Right lobe of liver (tissue), 4 donors: ENCODE data around the gene METAP2.

Experiments
- POLR2A ChIP-seq: fragments of 450-650 bp; IDR thresholded peaks from one replicate; pipeline ENCODE4 v1.6.1; 2017; ENCODE audit warnings: antibody characterized with exemption, mild to moderate bottlenecking
- TF ChIP-seq, protein P1 (sequence below), 4 donors: fragments of 200-600 bp in 3 of 4; fragments of 450-650 bp in 1 of 4; IDR thresholded peaks; one replicate each; pipeline versions ENCODE4 v1.5.1 to v1.8.0; 2016 to 2022; ENCODE audit warnings: antibody characterized with exemption in 4 of 4, mild to moderate bottlenecking in 2 of 4
- donor health status: DM: no; HTN: no; CAD: no.
- donor health status: DM: no; HTN: no; CAD: no.
- donor health status: DM: no; HTN: yes; CAD: no.

DNA sequence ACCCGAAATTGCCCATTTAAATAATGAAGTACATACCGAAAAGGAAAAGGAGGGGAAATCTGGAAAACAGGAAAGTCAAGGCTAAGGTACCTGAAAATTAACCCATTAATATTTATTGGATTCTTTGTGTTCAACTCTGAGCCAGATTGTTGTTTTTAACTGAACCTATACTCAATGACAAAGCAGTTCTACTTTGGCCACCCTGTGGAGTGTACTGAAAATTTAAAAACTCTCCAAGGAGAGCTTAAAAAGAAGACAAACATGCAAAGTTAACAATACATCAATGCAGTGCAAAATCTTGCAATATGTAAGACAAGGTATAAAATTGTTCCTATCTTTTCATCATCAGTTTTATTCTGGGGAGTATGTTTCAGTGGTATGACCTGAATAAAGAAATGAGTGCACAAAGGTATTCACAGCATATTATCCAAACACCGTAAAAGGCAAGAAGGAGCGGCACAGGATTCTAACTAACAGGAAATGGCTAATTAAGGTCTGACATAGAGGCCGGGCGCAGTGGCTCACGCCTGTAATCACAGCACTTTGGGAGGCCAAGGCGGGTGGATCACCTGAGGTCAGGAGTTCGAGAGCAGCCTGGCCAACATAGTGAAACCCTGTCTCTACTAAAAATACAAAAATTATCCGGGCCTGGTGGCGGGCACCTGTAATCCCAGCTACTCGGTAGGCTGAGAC, 75.6 kb downstream of the METAP2 start:
- TF ChIP-seq, protein P1, sequence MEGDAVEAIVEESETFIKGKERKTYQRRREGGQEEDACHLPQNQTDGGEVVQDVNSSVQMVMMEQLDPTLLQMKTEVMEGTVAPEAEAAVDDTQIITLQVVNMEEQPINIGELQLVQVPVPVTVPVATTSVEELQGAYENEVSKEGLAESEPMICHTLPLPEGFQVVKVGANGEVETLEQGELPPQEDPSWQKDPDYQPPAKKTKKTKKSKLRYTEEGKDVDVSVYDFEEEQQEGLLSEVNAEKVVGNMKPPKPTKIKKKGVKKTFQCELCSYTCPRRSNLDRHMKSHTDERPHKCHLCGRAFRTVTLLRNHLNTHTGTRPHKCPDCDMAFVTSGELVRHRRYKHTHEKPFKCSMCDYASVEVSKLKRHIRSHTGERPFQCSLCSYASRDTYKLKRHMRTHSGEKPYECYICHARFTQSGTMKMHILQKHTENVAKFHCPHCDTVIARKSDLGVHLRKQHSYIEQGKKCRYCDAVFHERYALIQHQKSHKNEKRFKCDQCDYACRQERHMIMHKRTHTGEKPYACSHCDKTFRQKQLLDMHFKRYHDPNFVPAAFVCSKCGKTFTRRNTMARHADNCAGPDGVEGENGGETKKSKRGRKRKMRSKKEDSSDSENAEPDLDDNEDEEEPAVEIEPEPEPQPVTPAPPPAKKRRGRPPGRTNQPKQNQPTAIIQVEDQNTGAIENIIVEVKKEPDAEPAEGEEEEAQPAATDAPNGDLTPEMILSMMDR (IDR thresholded peaks at IDR 0.05), result no peak
- TF ChIP-seq POLR2A, result no peak
